Measurements from ENCODE around the gene PHF21A. TPM values are rescaled to one million over a fixed set of nuclear protein-coding genes. Genes with fewer than 3 reads are reported as not detected.

The PHF21A gene
- total and polyA plus RNA-seq, 2 donors (not counting 3 experiments of a cell fraction or from before 2014, with no cell fraction given) = 14.1 to 30.5 TPM

DNA sequence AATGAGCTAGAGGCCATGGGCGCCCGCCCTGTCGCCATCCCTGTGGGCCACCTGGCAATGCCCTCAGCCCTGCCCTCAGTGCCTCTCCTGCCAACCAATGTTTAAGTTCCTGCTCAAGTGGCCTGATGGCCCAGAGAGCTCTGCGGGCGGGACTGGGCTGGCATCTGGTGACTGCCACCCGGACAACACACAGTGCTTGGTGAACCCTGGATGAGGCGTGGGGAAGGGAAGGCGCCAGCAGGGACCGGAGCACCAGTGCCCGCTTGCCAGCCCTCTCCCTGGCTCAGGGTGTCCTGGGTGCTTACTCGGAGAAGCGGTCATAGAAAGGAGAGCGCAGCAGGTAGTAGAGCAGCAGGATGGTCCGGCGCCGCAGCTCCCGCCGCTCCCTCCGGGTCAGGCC is 207.7 kb downstream of the PHF21A start:
- no peak overlapping the region for H3K27ac ChIP-seq (ENCODE audit: insufficient read depth, low read depth, low read length)
- H4K20me1 ChIP-seq (replicated peaks; ENCODE audit: control insufficient read depth, extremely low read depth, insufficient read depth, low read length) = no peaks in the 10 kb centered on the region
- H3K4me2 ChIP-seq (ENCODE audit: insufficient read depth, low read length) = no peak overlapping the region
- DNase-seq (ENCODE audit: low read depth, low spot score) = no peak
- no peaks in the 10 kb centered on the region for H3K27me3 ChIP-seq (ENCODE audit: control insufficient read depth in 2 of 2, insufficient read depth in 2 of 2, low read length in 2 of 2)
- dilution Hi-C loops (cut with MboI; ENCODE audit: extremely low pct_ligation_motif_present, low sequenced_read_pairs) = no loop called here
- intact Hi-C loops (cut with micrococcal nuclease) = no loop called here
- no peak overlapping the region for H3K9ac ChIP-seq (replicated peaks; ENCODE audit: extremely low read depth, insufficient read depth, low read length)
- H3K4me1 ChIP-seq (ENCODE audit: control insufficient read depth, extremely low read depth, insufficient read depth, low read length) = peaks cover 10% of the 10 kb centered on the region
- peaks cover 10% of the 10 kb centered on the region for H3K79me2 ChIP-seq (ENCODE audit: control insufficient read depth, insufficient read depth, low read length)
- TF ChIP-seq JUN (IDR thresholded peaks at IDR 0.05; ENCODE audit: borderline replicate concordance, insufficient read depth, insufficient read length, low read depth) (no peak), FOS (IDR thresholded peaks at IDR 0.05; ENCODE audit: borderline replicate concordance, insufficient read depth, low read length) (no peak), POLR2A (IDR thresholded peaks at IDR 0.05; ENCODE audit: low read depth, low read length) (no peak), EZH2 (IDR thresholded peaks at IDR 0.05; ENCODE audit: borderline replicate concordance, low read depth, low read length, severe bottlenecking) (no peak)
- TF ChIP-seq, protein P1, sequence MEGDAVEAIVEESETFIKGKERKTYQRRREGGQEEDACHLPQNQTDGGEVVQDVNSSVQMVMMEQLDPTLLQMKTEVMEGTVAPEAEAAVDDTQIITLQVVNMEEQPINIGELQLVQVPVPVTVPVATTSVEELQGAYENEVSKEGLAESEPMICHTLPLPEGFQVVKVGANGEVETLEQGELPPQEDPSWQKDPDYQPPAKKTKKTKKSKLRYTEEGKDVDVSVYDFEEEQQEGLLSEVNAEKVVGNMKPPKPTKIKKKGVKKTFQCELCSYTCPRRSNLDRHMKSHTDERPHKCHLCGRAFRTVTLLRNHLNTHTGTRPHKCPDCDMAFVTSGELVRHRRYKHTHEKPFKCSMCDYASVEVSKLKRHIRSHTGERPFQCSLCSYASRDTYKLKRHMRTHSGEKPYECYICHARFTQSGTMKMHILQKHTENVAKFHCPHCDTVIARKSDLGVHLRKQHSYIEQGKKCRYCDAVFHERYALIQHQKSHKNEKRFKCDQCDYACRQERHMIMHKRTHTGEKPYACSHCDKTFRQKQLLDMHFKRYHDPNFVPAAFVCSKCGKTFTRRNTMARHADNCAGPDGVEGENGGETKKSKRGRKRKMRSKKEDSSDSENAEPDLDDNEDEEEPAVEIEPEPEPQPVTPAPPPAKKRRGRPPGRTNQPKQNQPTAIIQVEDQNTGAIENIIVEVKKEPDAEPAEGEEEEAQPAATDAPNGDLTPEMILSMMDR (IDR thresholded peaks at IDR 0.05; ENCODE audit: extremely low read depth in 1 of 2, insufficient read depth in 1 of 2, low read depth in 1 of 2, low read length in 2 of 2) = no peak
- TF ChIP-seq, protein P2, sequence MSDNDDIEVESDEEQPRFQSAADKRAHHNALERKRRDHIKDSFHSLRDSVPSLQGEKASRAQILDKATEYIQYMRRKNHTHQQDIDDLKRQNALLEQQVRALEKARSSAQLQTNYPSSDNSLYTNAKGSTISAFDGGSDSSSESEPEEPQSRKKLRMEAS (IDR thresholded peaks at IDR 0.05; ENCODE audit: insufficient read depth, insufficient read length) = no peak
- no peak overlapping the region for H3K4me3 ChIP-seq (replicated peaks in 1 of 3; ENCODE audit: insufficient read depth in 1 of 3, low read depth in 1 of 3, low read length in 3 of 3)
- FAIRE-seq = no peak
- BruUV-seq (replicated peaks) = no TSS peak
- POLR2A ChIA-PET = no interaction called here
- CTCF ChIA-PET = no interaction called here
- no peaks in the 10 kb centered on the region for H3K9me3 ChIP-seq (replicated peaks; ENCODE audit: control insufficient read depth, insufficient read depth, low read length)
- peaks cover 0 to 48% of the 10 kb centered on the region in 2 experiments for H3K36me3 ChIP-seq (ENCODE audit: control insufficient read depth in 2 of 2, extremely low read depth in 1 of 2, insufficient read depth in 2 of 2, low read length in 2 of 2)
- no peaks in the 10 kb centered on the region for H3K9me1 ChIP-seq (replicated peaks; ENCODE audit: control insufficient read depth, extremely low read depth, insufficient read depth, low read length)
- H2AFZ ChIP-seq (ENCODE audit: low read depth, low read length) = no peak overlapping the region

DNA sequence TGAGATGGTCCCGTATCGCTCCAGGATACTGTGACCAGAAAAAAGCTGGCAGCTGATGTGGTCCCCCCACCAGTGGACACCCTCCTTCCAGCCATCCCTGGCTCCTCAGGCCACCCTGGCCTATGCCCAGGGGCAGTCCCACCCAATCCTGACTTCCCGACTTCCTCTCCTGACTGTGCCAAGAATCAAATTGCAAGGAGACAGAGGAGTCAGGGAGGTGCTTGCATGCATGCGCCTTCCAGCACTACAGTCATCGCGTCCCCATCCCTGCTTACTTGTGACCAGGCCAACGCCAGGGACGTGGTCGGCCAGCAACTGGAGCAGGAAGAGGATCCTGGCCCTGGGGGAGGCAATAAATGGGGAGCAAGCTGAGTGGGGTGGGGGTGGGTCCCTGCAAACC is 210.6 kb downstream of the PHF21A start:
- Histone ChIP-seq H3K9me1 (replicated peaks; ENCODE audit: control insufficient read depth, extremely low read depth, insufficient read depth, low read length) (no peaks in the 10 kb centered on the region), H3K9ac (replicated peaks; ENCODE audit: extremely low read depth, insufficient read depth, low read length) (no peak overlapping the region), H3K4me3 (replicated peaks in 1 of 3; ENCODE audit: insufficient read depth in 1 of 3, low read depth in 1 of 3, low read length in 3 of 3) (no peak overlapping the region), H3K27ac (ENCODE audit: insufficient read depth, low read depth, low read length) (no peak overlapping the region), H3K9me3 (replicated peaks; ENCODE audit: control insufficient read depth, insufficient read depth, low read length) (no peaks in the 10 kb centered on the region), H3K4me1 (ENCODE audit: control insufficient read depth, extremely low read depth, insufficient read depth, low read length) (no peaks in the 10 kb centered on the region), H3K27me3 (ENCODE audit: control insufficient read depth in 2 of 2, insufficient read depth in 2 of 2, low read length in 2 of 2) (no peaks in the 10 kb centered on the region), H3K4me2 (ENCODE audit: insufficient read depth, low read length) (no peak overlapping the region), H3K36me3 (ENCODE audit: control insufficient read depth in 2 of 2, extremely low read depth in 1 of 2, insufficient read depth in 2 of 2, low read length in 2 of 2) (peaks cover 0 to 45% of the 10 kb centered on the region in 2 experiments), H2AFZ (ENCODE audit: low read depth, low read length) (no peak overlapping the region), H4K20me1 (replicated peaks; ENCODE audit: control insufficient read depth, extremely low read depth, insufficient read depth, low read length) (no peaks in the 10 kb centered on the region), H3K79me2 (ENCODE audit: control insufficient read depth, insufficient read depth, low read length) (no peaks in the 10 kb centered on the region)
- CTCF ChIA-PET = no interaction called here
- BruUV-seq (replicated peaks) = no TSS peak
- FAIRE-seq (no peak), DNase-seq (ENCODE audit: low read depth, low spot score) (no peak)
- dilution Hi-C loops (cut with MboI; ENCODE audit: extremely low pct_ligation_motif_present, low sequenced_read_pairs) (no loop called here), intact Hi-C loops (cut with micrococcal nuclease) (no loop called here)
- POLR2A ChIA-PET = no interaction called here
- TF ChIP-seq POLR2AphosphoS5 (IDR thresholded peaks at IDR 0.05; ENCODE audit: insufficient read depth, low read depth, low read length) (no peak), GATA2 (IDR thresholded peaks at IDR 0.05; ENCODE audit: insufficient read depth, insufficient read length, low read depth, low read length) (no peak), EZH2 (IDR thresholded peaks at IDR 0.05; ENCODE audit: borderline replicate concordance, low read depth, low read length, severe bottlenecking) (no peak), FOS (IDR thresholded peaks at IDR 0.05; ENCODE audit: borderline replicate concordance, insufficient read depth, low read length) (no peak), POLR2A (IDR thresholded peaks at IDR 0.05; ENCODE audit: low read depth, low read length) (no peak), JUN (IDR thresholded peaks at IDR 0.05; ENCODE audit: borderline replicate concordance, insufficient read depth, insufficient read length, low read depth) (no peak), MYC (IDR thresholded peaks at IDR 0.05; ENCODE audit: low read depth, low read length) (no peak)
- TF ChIP-seq, protein P1 (IDR thresholded peaks at IDR 0.05; ENCODE audit: extremely low read depth in 1 of 2, insufficient read depth in 1 of 2, low read depth in 1 of 2, low read length in 2 of 2) = no peak
- TF ChIP-seq, protein P2 (IDR thresholded peaks at IDR 0.05; ENCODE audit: insufficient read depth, insufficient read length) = no peak

Data from endothelial cell of umbilical vein (primary cell).